Measurements from ENCODE around the gene SPARC.

- no peak for TF ChIP-seq FOXJ3 (CRISPR knock-in tag; IDR thresholded peaks at IDR 0.05)
- no peak for TF ChIP-seq POLR2AphosphoS5 (IDR thresholded peaks at IDR 0.05; ENCODE audit: low read depth, low read length)
- TF ChIP-seq CTCF (IDR thresholded peaks at IDR 0.05), result no peak
- no peak for TF ChIP-seq EP300 (IDR thresholded peaks at IDR 0.05; ENCODE audit: borderline replicate concordance in 1 of 2, low read depth in 1 of 2, low read length in 1 of 2)
- no peak for TF ChIP-seq EZH2phosphoT487 (IDR thresholded peaks at IDR 0.05; ENCODE audit: borderline replicate concordance, low read depth)
- TF ChIP-seq TAF1 (IDR thresholded peaks at IDR 0.05; ENCODE audit: borderline replicate concordance, low read depth, low read length), result no peak
- TF ChIP-seq, protein P1, sequence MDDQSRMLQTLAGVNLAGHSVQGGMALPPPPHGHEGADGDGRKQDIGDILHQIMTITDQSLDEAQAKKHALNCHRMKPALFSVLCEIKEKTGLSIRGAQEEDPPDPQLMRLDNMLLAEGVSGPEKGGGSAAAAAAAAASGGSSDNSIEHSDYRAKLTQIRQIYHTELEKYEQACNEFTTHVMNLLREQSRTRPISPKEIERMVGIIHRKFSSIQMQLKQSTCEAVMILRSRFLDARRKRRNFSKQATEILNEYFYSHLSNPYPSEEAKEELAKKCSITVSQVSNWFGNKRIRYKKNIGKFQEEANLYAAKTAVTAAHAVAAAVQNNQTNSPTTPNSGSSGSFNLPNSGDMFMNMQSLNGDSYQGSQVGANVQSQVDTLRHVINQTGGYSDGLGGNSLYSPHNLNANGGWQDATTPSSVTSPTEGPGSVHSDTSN (IDR thresholded peaks at IDR 0.05), result no peak
- no peak for TF ChIP-seq IRF3 (IDR thresholded peaks at IDR 0.05; ENCODE audit: low read depth, low read length)
These were observed 71.3 kb downstream of the SPARC start for GRCh38 chr5:151615431-151615830.
